Progenitor cell of endocrine pancreas (in vitro differentiated cells): ENCODE data around the gene COBL. TPM values are rescaled to one million over a fixed set of nuclear protein-coding genes. Genes with fewer than 3 reads are reported as not detected.

Experiments
- DNase-seq: peaks from one replicate; pipeline ENCODE4 v3.0.0; 2021; ENCODE audit warnings: low spot score; ENCODE audit not compliant: unreplicated experiment
- H3K27ac Mint-ChIP-seq: 2 replicates; pipeline ENCODE4 v1.8.0; 2021; ENCODE audit warnings: mild to moderate bottlenecking, moderate library complexity, mixed read lengths
- H3K27me3 Mint-ChIP-seq: 2 replicates; pipeline ENCODE4 v1.8.0; 2021; ENCODE audit warnings: mixed read lengths
- H3K36me3 Mint-ChIP-seq: 2 replicates; pipeline ENCODE4 v1.8.0; 2022; ENCODE audit warnings: mixed read lengths; ENCODE audit not compliant: insufficient read depth
- H3K4me1 Mint-ChIP-seq: 2 replicates; pipeline ENCODE4 v1.8.0; 2021; ENCODE audit warnings: low read depth, mixed read lengths
- H3K4me3 Mint-ChIP-seq: 2 replicates; pipeline ENCODE4 v1.8.0; 2021; ENCODE audit warnings: low read depth, mild to moderate bottlenecking, moderate library complexity, mixed read lengths
- H3K9me3 Mint-ChIP-seq: 2 replicates; pipeline ENCODE4 v1.8.0; 2021; ENCODE audit warnings: low read depth, mixed read lengths
- CTCF ChIP-seq: fragments of 200-600 bp; sonication (generic); IDR thresholded peaks from one replicate; pipeline ENCODE4 v1.5.0; 2021; ENCODE audit warnings: antibody characterized with exemption, mild to moderate bottlenecking; ENCODE audit not compliant: unreplicated experiment
- total RNA-seq: library from RNA; stranded (reverse); gene quantifications from 2 replicates; pipeline ENCODE4 v1.2.1, GENCODE V29; 2021

Gene COBL
- total RNA-seq, 1 donor from 2014 or later = 21.3 TPM

GRCh38 chr7:51229620-51230323 is 86.8 kb downstream of the COBL start:
- H3K4me1 Mint-ChIP-seq = peaks cover 30% of the 10 kb centered on the region

DNA sequence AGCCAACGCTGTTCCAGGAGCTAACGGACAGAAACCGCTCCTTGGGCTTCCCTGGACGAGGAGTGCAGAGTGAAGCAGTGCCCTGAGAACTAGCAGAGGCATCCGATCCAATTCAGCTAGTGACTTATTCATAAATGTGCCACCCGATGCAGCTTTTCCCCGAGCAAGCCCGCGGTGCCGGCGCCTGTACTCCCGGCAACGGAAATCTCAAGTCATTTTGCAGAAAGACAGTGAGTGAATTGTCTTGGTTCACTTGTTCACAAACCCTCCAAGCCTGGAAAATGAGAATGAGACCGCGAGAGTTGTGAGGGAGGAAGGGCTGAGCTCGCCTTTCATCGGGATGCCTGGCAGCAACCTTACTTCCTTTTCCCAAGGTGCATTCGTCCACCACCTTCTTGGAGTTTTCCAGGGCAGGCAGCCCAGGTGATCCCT is 87.5 kb downstream of the COBL start:
- peaks cover 15% of the 10 kb centered on the region for H3K27me3 Mint-ChIP-seq
- H3K27ac Mint-ChIP-seq = no peak overlapping the region
- peaks cover 24% of the 10 kb centered on the region for H3K4me1 Mint-ChIP-seq
- TF ChIP-seq CTCF = no peak
- no peak overlapping the region for H3K4me3 Mint-ChIP-seq
- no peaks in the 10 kb centered on the region for H3K36me3 Mint-ChIP-seq
- no peaks in the 10 kb centered on the region for H3K9me3 Mint-ChIP-seq
- DNase-seq = no peak

More at GRCh38 chr7:51229620-51230323, 86.8 kb downstream of the COBL start:
- no peak for DNase-seq
- Mint-ChIP-seq H3K36me3 (no peaks in the 10 kb centered on the region), H3K9me3 (no peaks in the 10 kb centered on the region), H3K27ac (no peak overlapping the region), H3K4me3 (no peak overlapping the region), H3K27me3 (peaks cover 15% of the 10 kb centered on the region)
- no peak for TF ChIP-seq CTCF

- H3K36me3 Mint-ChIP-seq = no peaks in the 10 kb centered on the region
- peaks cover 19% of the 10 kb centered on the region for H3K4me1 Mint-ChIP-seq
- H3K27me3 Mint-ChIP-seq = peaks cover 15% of the 10 kb centered on the region
- no peak overlapping the region for H3K4me3 Mint-ChIP-seq
- peak overlapping the region; percentile 50 for H3K27ac Mint-ChIP-seq
- no peak for TF ChIP-seq CTCF
- H3K9me3 Mint-ChIP-seq = no peaks in the 10 kb centered on the region
- DNase-seq = no peak
Observed at GRCh38 chr7:51228386-51228958, 88.1 kb downstream of the COBL start.

DNA sequence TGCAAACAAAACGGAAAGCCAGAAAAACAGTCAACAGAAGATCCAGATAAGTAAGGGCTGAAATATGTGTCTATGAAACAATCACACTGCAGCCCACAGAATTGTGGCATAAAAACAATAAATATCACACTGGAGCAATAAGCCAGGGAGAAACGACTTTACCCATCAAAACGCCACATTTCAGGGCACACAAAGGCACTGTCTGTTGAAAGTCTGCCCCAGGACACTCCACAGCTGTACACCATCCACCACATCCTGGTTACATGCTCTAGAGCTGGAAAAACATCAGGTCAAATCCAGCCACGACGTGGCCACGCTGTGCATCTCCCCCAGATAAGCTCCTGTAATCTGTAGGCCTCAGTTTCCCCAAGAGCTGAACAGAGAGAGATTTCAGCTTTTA is 88.7 kb downstream of the COBL start:
- H3K9me3 Mint-ChIP-seq = no peaks in the 10 kb centered on the region
- H3K27me3 Mint-ChIP-seq = peaks cover 15% of the 10 kb centered on the region
- no peak for TF ChIP-seq CTCF
- H3K36me3 Mint-ChIP-seq = no peaks in the 10 kb centered on the region
- H3K27ac Mint-ChIP-seq = no peak overlapping the region
- no peak for DNase-seq
- H3K4me1 Mint-ChIP-seq = peaks cover 14% of the 10 kb centered on the region
- no peak overlapping the region for H3K4me3 Mint-ChIP-seq

DNA sequence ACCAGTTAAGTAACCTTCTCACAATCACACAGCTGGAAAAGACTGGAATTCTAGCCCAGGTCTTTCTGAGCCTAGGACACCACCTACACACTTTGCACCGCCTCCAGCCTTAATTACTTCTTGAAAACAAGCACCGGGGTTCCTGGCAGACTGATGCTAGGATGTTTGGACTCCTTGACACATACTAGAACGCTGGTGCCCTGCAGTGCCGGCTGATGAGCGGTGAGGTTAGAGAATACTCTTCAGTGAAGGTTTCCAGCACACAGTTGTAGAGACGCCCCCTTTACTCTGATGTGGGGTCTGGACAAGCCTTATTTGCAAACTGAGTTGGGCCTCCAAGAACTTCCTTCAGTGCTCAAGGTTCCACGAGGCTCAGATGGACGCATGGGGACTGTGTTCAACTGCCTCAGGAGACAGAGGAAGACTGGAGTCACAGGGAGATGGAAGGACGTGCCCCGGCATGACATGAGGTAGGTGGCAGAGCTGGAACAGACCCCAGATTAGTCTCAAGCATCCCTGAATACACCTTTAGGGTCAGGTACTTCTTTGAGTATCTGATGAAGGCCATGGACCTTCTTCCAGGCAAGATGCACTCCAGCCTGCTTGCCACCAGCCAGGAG is 89.6 kb downstream of the COBL start:
- Mint-ChIP-seq H3K4me3 (no peak overlapping the region), H3K4me1 (peaks cover 10% of the 10 kb centered on the region), H3K27me3 (peaks cover 15% of the 10 kb centered on the region), H3K36me3 (no peaks in the 10 kb centered on the region), H3K9me3 (no peaks in the 10 kb centered on the region), H3K27ac (no peak overlapping the region)
- no peak for DNase-seq
- no peak for TF ChIP-seq CTCF
